H1 (cell line): Measurements from ENCODE around the gene TPRN. TPM values are rescaled to one million over a fixed set of nuclear protein-coding genes. Genes with fewer than 3 reads are reported as not detected.

Experiments used
- CTCF ChIA-PET: fragments of 300-600 bp; sonication (Branson Sonifier 250); formaldehyde crosslinking; loops from one replicate; lab custom pipeline; 2021; ENCODE audit not compliant: partially characterized antibody; lab: Charles Lee
- POLR2A ChIA-PET: fragments of 300-600 bp; sonication (Branson Sonifier 250); formaldehyde crosslinking; loops from one replicate; lab custom pipeline; 2021; ENCODE audit warnings: inconsistent platforms; ENCODE audit not compliant: partially characterized antibody; lab: Charles Lee
- DNase-seq, 2 experiments: peaks; one replicate each; pipeline versions ENCODE4 v3.0.0 to v3.0.0-alpha.2; 2010 to 2022; ENCODE audit warnings: low spot score in 2 of 2, low read depth in 1 of 2, mixed read lengths in 1 of 2
- FAIRE-seq: peaks from 2 replicates; lab custom pipeline; 2011; peaks lifted over from hg19 to GRCh38; lab: Jason Lieb, UNC
- H2AFZ ChIP-seq: 2 replicates; pipeline ENCODE4 v1.8.1; 2012; ENCODE audit warnings: low read length, inconsistent platforms
- H2AK5ac ChIP-seq: 2 replicates; pipeline ENCODE4 v1.6.1; 2013; ENCODE audit warnings: low read depth, low read length
- H2BK120ac ChIP-seq: replicated peaks from 2 replicates; pipeline ENCODE3; 2013; ENCODE audit warnings: low read depth, low read length, inconsistent platforms
- H2BK12ac ChIP-seq: 2 replicates; pipeline ENCODE4 v1.6.1; 2013; ENCODE audit warnings: low read depth, low read length
- H2BK15ac ChIP-seq: 2 replicates; pipeline ENCODE4 v1.6.1; 2013; ENCODE audit warnings: low read length
- H2BK20ac ChIP-seq: 2 replicates; pipeline ENCODE4 v1.6.1; 2013; ENCODE audit warnings: low read length
- H2BK5ac ChIP-seq: 2 replicates; pipeline ENCODE4 v1.6.1; 2013; ENCODE audit warnings: low read depth, low read length
- H3K14ac ChIP-seq: 2 replicates; pipeline ENCODE4 v1.6.1; 2013; ENCODE audit warnings: inconsistent platforms; ENCODE audit not compliant: insufficient read length
- H3K18ac ChIP-seq: 2 replicates; pipeline ENCODE4 v1.6.1; 2013; ENCODE audit warnings: low read length; ENCODE audit errors: extremely low read depth
- H3K23ac ChIP-seq: 2 replicates; pipeline ENCODE4 v1.6.1; 2013; ENCODE audit warnings: inconsistent platforms; ENCODE audit not compliant: insufficient read length
- H3K23me2 ChIP-seq: 2 replicates; pipeline ENCODE4 v1.6.1; 2013; ENCODE audit warnings: low read depth, low read length
- H3K27ac ChIP-seq: 2 replicates; pipeline ENCODE4 v1.6.1; 2011; ENCODE audit warnings: low read depth, low read length, inconsistent platforms
- H3K27me3 ChIP-seq, 4 experiments: replicated peaks in 1 of 4; 1 replicate in 1 of 4; 2 replicates in 3 of 4; pipeline versions ENCODE4 v1.6.1 to v1.8.1; 2011 to 2013; ENCODE audit warnings: low read length in 3 of 4, mild to moderate bottlenecking in 3 of 4, inconsistent platforms in 2 of 4, mixed read lengths in 2 of 4, moderate library complexity in 1 of 4; ENCODE audit not compliant: control insufficient read depth in 3 of 4, insufficient read depth in 3 of 4; ENCODE audit errors: extremely low read depth in 1 of 4
- H3K36me3 ChIP-seq, 4 experiments: 2 replicates each; pipeline versions ENCODE4 v1.6.1 to v1.8.1; 2011 to 2013; ENCODE audit warnings: mild to moderate bottlenecking in 4 of 4, low read length in 3 of 4, moderate library complexity in 2 of 4, control low read depth in 1 of 4, inconsistent platforms in 1 of 4; ENCODE audit not compliant: insufficient read depth in 4 of 4, control insufficient read depth in 2 of 4
- H3K4ac ChIP-seq: replicated peaks from 2 replicates; pipeline ENCODE3; 2013; ENCODE audit warnings: low read length, low read depth, mixed read lengths, inconsistent platforms; ENCODE audit not compliant: insufficient read length
- H3K4me1 ChIP-seq, 4 experiments: replicated peaks in 1 of 4; 1 replicate in 1 of 4; 2 replicates in 3 of 4; pipeline versions ENCODE4 v1.6.1 to v1.8.1; 2011 to 2013; ENCODE audit warnings: low read length in 3 of 4, inconsistent platforms in 2 of 4, mixed read lengths in 1 of 4; ENCODE audit not compliant: insufficient read depth in 4 of 4, control insufficient read depth in 3 of 4
- H3K4me2 ChIP-seq, 2 experiments: 2 replicates each; pipeline versions ENCODE4 v1.6.1 to v1.8.1; 2011 to 2013; ENCODE audit warnings: low read depth in 2 of 2, low read length in 2 of 2, control low read depth in 1 of 2, inconsistent platforms in 1 of 2, mild to moderate bottlenecking in 1 of 2; ENCODE audit not compliant: insufficient read depth in 1 of 2
- H3K4me3 ChIP-seq, 4 experiments: fragments of 200-600, 300-600 bp in 1 of 4; sonication (generic), shearing (Covaris generic), sonication (Bioruptor Twin) in 1 of 4; 2 replicates each; pipeline versions ENCODE4 v1.5.1 to v1.8.1; 2011 to 2016; ENCODE audit warnings: low read length in 4 of 4, low read depth in 3 of 4, control low read depth in 2 of 4, inconsistent platforms in 2 of 4, mild to moderate bottlenecking in 2 of 4, mixed read lengths in 1 of 4, moderate library complexity in 1 of 4; ENCODE audit not compliant: insufficient read depth in 2 of 4; ENCODE audit errors: extremely low read depth in 1 of 4
- H3K56ac ChIP-seq: replicated peaks from 2 replicates; pipeline ENCODE3; 2013; ENCODE audit warnings: low read depth, mild to moderate bottlenecking, mixed read lengths, low read length, inconsistent platforms; ENCODE audit not compliant: insufficient read length
- H3K79me1 ChIP-seq: 2 replicates; pipeline ENCODE4 v1.6.1; 2013; ENCODE audit warnings: low read depth, low read length, control low read depth
- H3K79me2 ChIP-seq, 2 experiments: 2 replicates each; pipeline versions ENCODE4 v1.6.1 to v1.8.1; 2012 to 2013; ENCODE audit warnings: low read length in 2 of 2, mild to moderate bottlenecking in 2 of 2, inconsistent platforms in 1 of 2; ENCODE audit not compliant: insufficient read depth in 2 of 2, control insufficient read depth in 1 of 2
- H3K9ac ChIP-seq, 4 experiments: replicated peaks in 1 of 4; 1 replicate in 1 of 4; 2 replicates in 3 of 4; pipeline versions ENCODE4 v1.6.1 to v1.8.1; 2011 to 2013; ENCODE audit warnings: low read depth in 3 of 4, low read length in 3 of 4, control low read depth in 2 of 4, mild to moderate bottlenecking in 2 of 4, moderate library complexity in 2 of 4, inconsistent platforms in 1 of 4; ENCODE audit errors: extremely low read depth in 1 of 4
- H3K9me3 ChIP-seq, 2 experiments: 2 replicates each; pipeline versions ENCODE4 v1.6.1 to v1.8.1; 2012 to 2013; ENCODE audit warnings: mild to moderate bottlenecking in 2 of 2, moderate library complexity in 2 of 2, control low read depth in 1 of 2, inconsistent platforms in 1 of 2, low read depth in 1 of 2, low read length in 1 of 2, mixed read lengths in 1 of 2; ENCODE audit not compliant: insufficient read depth in 2 of 2
- H4K20me1 ChIP-seq, 2 experiments: replicated peaks in 1 of 2; 2 replicates each; pipeline versions ENCODE3 to v1.8.1; 2011 to 2013; ENCODE audit warnings: inconsistent platforms in 2 of 2, low read length in 2 of 2, mild to moderate bottlenecking in 1 of 2; ENCODE audit not compliant: insufficient read depth in 2 of 2, control insufficient read depth in 1 of 2
- H4K5ac ChIP-seq: 2 replicates; pipeline ENCODE4 v1.6.1; 2013; ENCODE audit warnings: low read length, low read depth, mixed read lengths, inconsistent platforms; ENCODE audit not compliant: insufficient read length
- H4K8ac ChIP-seq: 2 replicates; pipeline ENCODE4 v1.8.0; 2013; ENCODE audit warnings: mild to moderate bottlenecking, moderate library complexity, low read length, inconsistent platforms; ENCODE audit not compliant: insufficient read depth; ENCODE audit errors: extremely low read depth
- H4K91ac ChIP-seq: replicated peaks from 2 replicates; pipeline ENCODE3; 2013; ENCODE audit warnings: low read length, mixed read lengths, inconsistent platforms; ENCODE audit not compliant: insufficient read length
- CBX8 ChIP-seq: fragments of 300-800, 300-1000 bp; sonication (generic); IDR thresholded peaks from 2 replicates; pipeline ENCODE4 v1.7.1; 2016; ENCODE audit warnings: low read depth, low read length, borderline replicate concordance
- CEBPB ChIP-seq: IDR thresholded peaks from 2 replicates; pipeline ENCODE4 v1.6.1; 2012; ENCODE audit warnings: low read depth, low read length
- CHD1 ChIP-seq: IDR thresholded peaks from 2 replicates; pipeline ENCODE4 v1.6.1; 2012; ENCODE audit warnings: low read depth, low read length, improper control_type of control experiment
- GABPA ChIP-seq: IDR thresholded peaks from 2 replicates; pipeline ENCODE4 v1.6.1; 2011; ENCODE audit warnings: mild to moderate bottlenecking, low read length, moderate library complexity, borderline replicate concordance; ENCODE audit not compliant: insufficient read depth
- JUND ChIP-seq: IDR thresholded peaks from 2 replicates; pipeline ENCODE4 v1.6.1; 2011; ENCODE audit warnings: mild to moderate bottlenecking, improper control_type of control experiment, low read length
- KDM1A ChIP-seq: fragments of 200-600, 300-600 bp; sonication (generic); IDR thresholded peaks from 2 replicates; pipeline ENCODE4 v1.7.1; 2016; ENCODE audit warnings: mild to moderate bottlenecking, low read length, borderline replicate concordance
- KDM4A ChIP-seq: IDR thresholded peaks from one replicate; pipeline ENCODE4 v1.7.1; 2012; ENCODE audit warnings: low read depth, mild to moderate bottlenecking, moderate library complexity, low read length, inconsistent platforms; ENCODE audit not compliant: severe bottlenecking
- NANOG ChIP-seq: IDR thresholded peaks from 2 replicates; pipeline ENCODE4 v1.6.1; 2011; ENCODE audit warnings: low read length, low read depth, mild to moderate bottlenecking, inconsistent platforms; ENCODE audit not compliant: insufficient read depth, poor library complexity, severe bottlenecking
- NRF1 ChIP-seq: IDR thresholded peaks from 2 replicates; pipeline ENCODE4 v1.6.1; 2011; ENCODE audit warnings: mild to moderate bottlenecking, low read depth, low read length, improper control_type of control experiment
- PHF8 ChIP-seq: fragments of 200-600 bp; sonication (generic); conservative IDR thresholded peaks from 2 replicates; pipeline ENCODE4 v1.7.1; 2012; ENCODE audit warnings: low read depth, mild to moderate bottlenecking, inconsistent platforms, low read length, moderate library complexity
- SUZ12 ChIP-seq: fragments of 200-600 bp; sonication (generic); IDR thresholded peaks from 2 replicates; pipeline ENCODE4 v1.6.1; 2012; ENCODE audit warnings: mild to moderate bottlenecking, inconsistent platforms, low read length, moderate library complexity, mixed read lengths
- TAF7 ChIP-seq: optimal IDR thresholded peaks from 2 replicates; pipeline ENCODE3; 2011; ENCODE audit warnings: low read depth, mild to moderate bottlenecking, inconsistent platforms, low read length, moderate library complexity, borderline replicate concordance
- TEAD4 ChIP-seq: IDR thresholded peaks from 2 replicates; pipeline ENCODE4 v1.6.1; 2012; ENCODE audit warnings: low read depth, low read length, inconsistent platforms, mixed read lengths
- WGBS, 2 experiments: shearing (Covaris generic) in 1 of 2; methylation state at CpG; one replicate each; pipeline versions ENCODE4 v1.1.6 to v1.1.7; 2013 to 2015; ENCODE audit warnings: low lambda C conversion rate in 2 of 2, mixed read lengths in 2 of 2, inconsistent platforms in 1 of 2, low coverage in 1 of 2, missing lambda C conversion rate in 1 of 2; ENCODE audit not compliant: insufficient replicate concordance in 2 of 2, insufficient coverage in 1 of 2, insufficient read length in 1 of 2; ENCODE audit errors: extremely low coverage in 1 of 2, missing lambda C conversion rate in 1 of 2; 5-methylcytosine and 5-hydroxymethylcytosine counted together
- polyA plus RNA-seq, 7 experiments: library from polyadenylated mRNA; depleted of rRNA in 3 of 7; stranded (reverse) in 5 of 7; unstranded in 2 of 7; fragments of >200 nt in 5 of 7; fragments of 200-250 nt in 2 of 7; gene quantifications; 1 replicate in 5 of 7; 2 replicates in 1 of 7; 4 replicates in 1 of 7; pipeline versions ENCODE4 v1.2.1 to v1.2.3, GENCODE V29; 2011 to 2013; ENCODE audit warnings: missing spikeins in 2 of 7, mixed read lengths in 2 of 7
- total RNA-seq: library from RNA; stranded (reverse); fragmentation: NEBNext Ultra II Directional; extraction: Animal tissue kit (Norgen Biotek cat#: 25700); gene quantifications from 2 replicates; pipeline ENCODE4 v1.2.1, GENCODE V29; 2021

The TPRN gene
- total and polyA plus RNA-seq, 2 of the 8 experiments (the other 6 are each of a cell fraction or from before 2014, with no cell fraction given): 9.7 to 23.2 TPM

DNA sequence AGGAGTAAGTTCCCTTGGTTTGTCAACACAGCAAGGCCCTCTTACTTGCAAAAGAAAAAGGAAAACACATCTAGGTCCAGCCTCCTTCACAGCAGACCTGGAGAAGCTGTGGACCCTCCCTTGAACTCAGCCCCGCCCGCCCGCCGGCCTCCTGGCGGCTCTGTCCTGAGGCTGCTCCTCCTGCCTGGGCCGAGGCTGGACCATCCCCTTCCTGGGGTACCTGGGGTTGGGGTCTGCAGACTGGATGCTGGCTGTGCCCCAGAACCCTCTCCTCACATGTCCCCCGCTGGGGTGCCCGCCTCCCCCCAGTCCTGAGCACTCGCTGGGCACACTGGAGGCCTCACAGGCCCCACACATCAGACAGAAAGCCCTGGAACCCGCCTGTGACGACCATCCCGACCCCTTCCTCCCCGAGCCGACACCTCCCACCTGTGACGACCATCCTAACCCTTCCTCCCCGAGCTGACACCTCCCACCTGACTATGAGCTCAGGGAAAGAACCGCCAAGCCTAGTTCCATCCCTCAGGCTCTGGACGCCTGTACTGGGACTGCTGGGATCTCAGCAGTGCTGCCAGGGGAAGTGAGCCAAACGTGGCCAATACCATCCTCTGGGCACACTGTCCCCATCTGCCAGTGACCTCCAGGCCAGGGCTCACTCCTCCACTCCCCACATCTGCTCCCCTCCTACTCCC lies 21.5 kb downstream of the TPRN start:
- Histone ChIP-seq H3K4me1 (peaks cover 0 to 8% (median 3%) of the 10 kb centered on the region in 4 experiments; a peak in 5 of 7 replicates), H3K27me3 (no peaks in the 10 kb centered on the region; a peak in 2 of 7 replicates), H3K36me3 (peaks cover 0 to 34% (median 10%) of the 10 kb centered on the region in 4 experiments; a peak in 6 of 8 replicates), H2BK120ac (no peak overlapping the region), H3K79me2 (no peaks in the 10 kb centered on the region), H4K91ac (no peak overlapping the region), H3K23ac (no peak overlapping the region), H2AK5ac (no peak overlapping the region), H3K27ac (no peak overlapping the region), H2BK15ac (no peak overlapping the region), H3K9ac (no peak overlapping the region), H2AFZ (no peak overlapping the region), H3K23me2 (no peaks in the 10 kb centered on the region), H4K5ac (no peak overlapping the region), H3K18ac (no peak overlapping the region), H4K20me1 (peaks cover 2 to 26% of the 10 kb centered on the region in 2 experiments), H3K9me3 (no peaks in the 10 kb centered on the region), H3K4ac (no peak overlapping the region), H3K14ac (no peak overlapping the region), H2BK12ac (no peak overlapping the region), H3K4me3 (no peak overlapping the region), H2BK5ac (no peak overlapping the region), H3K56ac (no peak overlapping the region), H4K8ac (no peak overlapping the region), H3K79me1 (no peaks in the 10 kb centered on the region; the same call in 1 of the 2 replicates), H3K4me2 (no peak overlapping the region), H2BK20ac (no peak overlapping the region)
- ChIA-PET CTCF (interaction anchor here (0.9 to 3.0 kb wide), 6 partner anchors 12 to 111 kb away, joined by 3 to 21 read pairs (median 4); no protein-coding TSS in a partner anchor), POLR2A (interaction anchor here (1.1 to 1.2 kb wide), 2 partner anchors 10 to 22 kb away, joined by 4 read pairs; partner anchors contain the start of genes ANAPC2, SSNA1 and TPRN)
- FAIRE-seq: no peak
- WGBS, 2 experiments: 90% methylated on average over 19 of the region's 19 CpGs; no CpG with 5 or more reads in 1 of the 2 experiments
- DNase-seq: no peak
- no peak for TF ChIP-seq CHD1
- TF ChIP-seq JUND: no peak
- no peak for TF ChIP-seq KDM4A
- TF ChIP-seq PHF8: no peak
- no peak for TF ChIP-seq SUZ12
- no peak for TF ChIP-seq TAF7
- TF ChIP-seq NANOG: no peak
- TF ChIP-seq KDM1A: no peak
- TF ChIP-seq TEAD4: no peak
- no peak for TF ChIP-seq CBX8
- TF ChIP-seq CEBPB: no peak
- no peak for TF ChIP-seq GABPA
- no peak for TF ChIP-seq NRF1
